ENCODE measurements around the gene DRC7.

DRC7 gene

GRCh38 chr16:57781349-57781740 lies 86.7 kb downstream of the DRC7 start:
- no peak for DNase-seq
